ENCODE results near the gene PSMB7.

GRCh38 chr9:124423591-124423990, 8.3 kb upstream of the PSMB7 start:
- TF ChIP-seq CTCF (IDR thresholded peaks at IDR 0.05; ENCODE audit: low read depth, low read length) (no peak), EZH2phosphoT487 (IDR thresholded peaks at IDR 0.05; ENCODE audit: low read depth) (no peak)
